HEK293T (cell line): ENCODE data around the gene NDUFV1.
"Not testable (repeated sequence)": the region's sequence is repeated elsewhere in the genome, so short reads cannot be mapped to it uniquely, and the experiment has no call there.

ENCODE experiments used
- CTCF ChIA-PET: fragments of 350-600 bp; formaldehyde crosslinking; extraction: SDS; loops from one replicate; lab custom pipeline; 2021; ENCODE audit warnings: antibody characterized with exemption, inconsistent platforms; lab: Yijun Ruan, JAX
- POLR2A ChIA-PET: fragments of 350-600 bp; formaldehyde crosslinking; extraction: SDS; loops from one replicate; lab custom pipeline; 2020; ENCODE audit warnings: antibody characterized with exemption, inconsistent platforms; lab: Yijun Ruan, JAX
- DNase-seq: peaks from one replicate; pipeline ENCODE4 v3.0.0; 2012; ENCODE audit warnings: mixed read lengths; ENCODE audit errors: extremely low spot score
- ARNT ChIP-seq: fragments of 450-650 bp; IDR thresholded peaks from 2 replicates; pipeline ENCODE4 v1.6.1; 2017; ENCODE audit warnings: mild to moderate bottlenecking
- BHLHE40 ChIP-seq: fragments of 450-650 bp; IDR thresholded peaks from 2 replicates; pipeline ENCODE4 v1.6.1; 2016; ENCODE audit warnings: mild to moderate bottlenecking, moderate library complexity, borderline replicate concordance
- CTBP1 ChIP-seq: fragments of 450-650 bp; IDR thresholded peaks from 2 replicates; pipeline ENCODE4 v1.6.1; 2016; ENCODE audit warnings: borderline replicate concordance
- ELF4 ChIP-seq: fragments of 450-650 bp; IDR thresholded peaks from 2 replicates; pipeline ENCODE4 v1.6.1; 2017; ENCODE audit warnings: antibody characterized with exemption
- FOXA1 ChIP-seq: fragments of 450-650 bp; IDR thresholded peaks from 2 replicates; pipeline ENCODE4 v1.6.1; 2016; ENCODE audit warnings: mild to moderate bottlenecking
- FOXK2 ChIP-seq: fragments of 450-650 bp; IDR thresholded peaks from 2 replicates; pipeline ENCODE4 v1.6.1; 2016; ENCODE audit warnings: mild to moderate bottlenecking
- FOXM1 ChIP-seq: fragments of 450-650 bp; IDR thresholded peaks from 2 replicates; pipeline ENCODE4 v1.6.1; 2017; ENCODE audit warnings: mild to moderate bottlenecking, borderline replicate concordance
- HDGF ChIP-seq: fragments of 450-650 bp; IDR thresholded peaks from 2 replicates; pipeline ENCODE4 v1.6.1; 2017; ENCODE audit warnings: antibody characterized with exemption, borderline replicate concordance
- L3MBTL2 ChIP-seq: fragments of 450-650 bp; conservative IDR thresholded peaks from 2 replicates; pipeline ENCODE4 v1.6.1; 2016; ENCODE audit warnings: mild to moderate bottlenecking
- LEF1 ChIP-seq: fragments of 450-650 bp; IDR thresholded peaks from 2 replicates; pipeline ENCODE4 v1.6.1; 2017; ENCODE audit warnings: mild to moderate bottlenecking, borderline replicate concordance
- NFRKB ChIP-seq: fragments of 450-650 bp; IDR thresholded peaks from 2 replicates; pipeline ENCODE4 v1.6.1; 2016; ENCODE audit warnings: mild to moderate bottlenecking, moderate library complexity
- SP1 ChIP-seq: fragments of 450-650 bp; IDR thresholded peaks from 2 replicates; pipeline ENCODE4 v1.6.1; 2017
- SUZ12 ChIP-seq: fragments of 450-650 bp; IDR thresholded peaks from 2 replicates; pipeline ENCODE4 v1.6.1; 2016; ENCODE audit warnings: mild to moderate bottlenecking
- TARDBP ChIP-seq: fragments of 450-650 bp; IDR thresholded peaks from 2 replicates; pipeline ENCODE4 v1.6.1; 2016
- ZNF384 ChIP-seq: fragments of 450-650 bp; IDR thresholded peaks from 2 replicates; pipeline ENCODE4 v1.6.1; 2016
- TF ChIP-seq, protein P1 (sequence below): fragments of 450-650 bp; IDR thresholded peaks from 2 replicates; pipeline ENCODE4 v1.6.1; 2016

NDUFV1 gene

DNA sequence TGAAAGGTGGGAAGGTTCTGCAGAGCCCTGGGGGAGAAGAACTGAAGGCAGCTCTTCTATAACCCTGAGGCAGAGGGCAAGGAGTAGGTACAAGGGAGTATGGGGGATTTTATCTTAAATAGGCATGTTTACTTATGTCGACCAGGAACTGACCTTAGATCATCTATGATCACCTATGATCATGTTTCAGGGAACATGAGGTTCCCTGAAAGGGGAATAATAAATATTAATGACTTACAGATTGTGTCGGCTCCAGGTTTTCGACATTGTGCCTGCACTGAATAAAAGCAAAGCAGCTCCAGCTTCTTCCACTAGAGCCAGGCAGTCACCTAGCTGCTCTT is 13.2 kb upstream of the NDUFV1 start:
- DNase-seq: no peak
- CTCF ChIA-PET: no interaction called here
- no peak for TF ChIP-seq ELF4
- no peak for TF ChIP-seq SP1
- no peak for TF ChIP-seq CTBP1
- TF ChIP-seq ZNF384: no peak
- TF ChIP-seq HDGF: no peak
- no peak for TF ChIP-seq LEF1
- TF ChIP-seq, protein P1, sequence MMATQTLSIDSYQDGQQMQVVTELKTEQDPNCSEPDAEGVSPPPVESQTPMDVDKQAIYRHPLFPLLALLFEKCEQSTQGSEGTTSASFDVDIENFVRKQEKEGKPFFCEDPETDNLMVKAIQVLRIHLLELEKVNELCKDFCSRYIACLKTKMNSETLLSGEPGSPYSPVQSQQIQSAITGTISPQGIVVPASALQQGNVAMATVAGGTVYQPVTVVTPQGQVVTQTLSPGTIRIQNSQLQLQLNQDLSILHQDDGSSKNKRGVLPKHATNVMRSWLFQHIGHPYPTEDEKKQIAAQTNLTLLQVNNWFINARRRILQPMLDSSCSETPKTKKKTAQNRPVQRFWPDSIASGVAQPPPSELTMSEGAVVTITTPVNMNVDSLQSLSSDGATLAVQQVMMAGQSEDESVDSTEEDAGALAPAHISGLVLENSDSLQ: no peak
- TF ChIP-seq FOXK2: no peak
- TF ChIP-seq TARDBP: no peak
- no peak for TF ChIP-seq FOXA1
- POLR2A ChIA-PET: interaction anchor here (1.5 kb wide), 1 partner anchor 10 kb away, joined by 14 read pairs; the partner anchor contains the start of gene GSTP1

DNA sequence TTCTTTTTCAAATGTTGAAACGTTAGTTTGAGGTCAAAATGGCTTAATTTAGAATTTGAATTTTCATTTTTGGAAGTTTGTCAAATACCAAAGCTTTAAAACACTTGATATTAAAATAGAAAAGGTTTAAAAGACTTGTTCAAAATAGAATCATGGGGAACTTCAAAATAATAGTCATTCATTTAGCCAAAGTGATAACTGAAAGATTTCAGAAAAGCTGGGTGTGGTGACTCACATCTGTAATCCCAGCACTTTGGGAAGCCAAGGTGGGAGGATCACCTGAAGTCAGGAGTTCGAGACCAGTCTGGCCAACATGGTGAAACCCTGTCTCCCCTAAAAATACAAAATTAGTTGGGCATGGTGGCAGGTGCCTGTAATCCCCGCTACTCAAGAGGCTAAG is 12.3 kb upstream of the NDUFV1 start:
- ChIA-PET POLR2A (no interaction called here), CTCF (no interaction called here)
- no peak for TF ChIP-seq FOXK2
- TF ChIP-seq NFRKB: no peak
- no peak for TF ChIP-seq TARDBP
- no peak for TF ChIP-seq LEF1
- no peak for TF ChIP-seq FOXA1
- TF ChIP-seq, protein P1: no peak
- no peak for TF ChIP-seq BHLHE40
- no peak for TF ChIP-seq FOXM1
- no peak for TF ChIP-seq ELF4
- TF ChIP-seq ZNF384: no peak
- no peak for TF ChIP-seq SP1
- TF ChIP-seq CTBP1: no peak
- TF ChIP-seq SUZ12: no peak
- TF ChIP-seq L3MBTL2: no peak
- TF ChIP-seq HDGF: no peak
- TF ChIP-seq ARNT: no peak
- no peak for DNase-seq

DNA sequence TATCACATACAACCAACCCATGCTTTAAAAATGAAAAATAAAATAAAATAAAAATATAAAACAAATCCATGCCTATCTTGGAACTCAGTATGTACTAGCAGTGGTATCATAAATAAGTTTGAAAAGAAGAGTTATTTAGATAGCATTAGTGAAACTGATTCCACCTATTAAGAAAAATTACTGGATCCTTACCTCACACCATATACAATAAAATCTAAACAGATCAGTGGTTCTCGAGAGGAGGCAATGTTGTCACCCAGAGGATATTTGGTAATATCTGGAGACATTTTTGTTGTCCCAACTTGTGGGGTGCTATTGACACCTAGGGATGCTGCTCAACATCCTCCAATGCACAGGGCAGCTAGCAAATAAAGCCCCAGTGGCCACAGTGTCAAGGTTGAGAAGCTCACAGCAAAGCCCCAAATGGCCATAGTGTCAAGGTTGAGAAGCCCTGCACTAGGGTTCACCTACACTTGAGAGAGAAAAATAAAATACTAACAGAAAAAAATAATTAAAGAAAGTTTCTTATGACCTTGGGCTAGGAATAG is 9.9 kb upstream of the NDUFV1 start:
- ChIA-PET CTCF (no interaction called here), POLR2A (no interaction called here)
- DNase-seq: no peak
- TF ChIP-seq ELF4: no peak
- TF ChIP-seq L3MBTL2: no peak
- no peak for TF ChIP-seq ZNF384
- TF ChIP-seq FOXA1: no peak
- TF ChIP-seq HDGF: no peak
- TF ChIP-seq, protein P1: no peak
- TF ChIP-seq SP1: no peak
- TF ChIP-seq SUZ12: no peak

DNA sequence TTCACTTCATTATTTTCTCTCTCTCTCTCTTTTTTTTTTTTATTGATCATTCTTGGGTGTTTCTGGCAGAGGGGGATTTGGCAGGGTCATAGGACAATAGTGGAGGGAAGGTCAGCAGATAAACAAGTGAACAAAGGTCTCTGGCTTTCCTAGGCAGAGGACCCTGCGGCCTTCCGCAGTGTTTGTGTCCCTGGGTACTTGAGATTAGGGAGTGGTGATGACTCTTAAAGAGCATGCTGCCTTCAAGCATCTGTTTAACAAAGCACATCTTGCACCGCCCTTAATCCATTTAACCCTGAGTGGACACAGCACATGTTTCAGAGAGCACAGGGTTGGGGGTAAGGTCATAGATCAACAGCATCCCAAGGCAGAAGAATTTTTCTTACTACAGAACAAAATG is 9.3 kb upstream of the NDUFV1 start:
- DNase-seq, POLR2A ChIA-PET, CTCF ChIA-PET: not testable (repeated sequence)

DNA sequence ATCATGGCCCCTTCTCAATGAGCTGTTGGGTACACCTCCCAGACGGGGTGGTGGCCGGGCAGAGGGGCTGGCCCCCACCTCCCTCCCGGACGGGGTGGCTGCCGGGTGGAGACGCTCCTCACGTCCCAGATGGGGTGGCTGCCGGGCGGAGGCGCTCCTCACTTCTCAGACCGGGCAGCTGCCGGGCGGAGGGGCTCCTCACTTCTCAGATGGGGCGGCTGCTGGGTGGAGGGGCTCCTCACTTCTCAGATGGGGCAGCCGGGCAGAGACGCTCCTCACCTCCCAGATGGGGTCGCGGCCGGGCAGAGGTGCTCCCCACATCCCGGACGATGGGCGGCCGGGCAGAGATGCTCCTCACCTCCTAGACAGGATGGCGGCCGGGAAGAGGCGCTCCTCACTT is 8.8 kb upstream of the NDUFV1 start:
- DNase-seq, POLR2A ChIA-PET, CTCF ChIA-PET: not testable (repeated sequence)

DNA sequence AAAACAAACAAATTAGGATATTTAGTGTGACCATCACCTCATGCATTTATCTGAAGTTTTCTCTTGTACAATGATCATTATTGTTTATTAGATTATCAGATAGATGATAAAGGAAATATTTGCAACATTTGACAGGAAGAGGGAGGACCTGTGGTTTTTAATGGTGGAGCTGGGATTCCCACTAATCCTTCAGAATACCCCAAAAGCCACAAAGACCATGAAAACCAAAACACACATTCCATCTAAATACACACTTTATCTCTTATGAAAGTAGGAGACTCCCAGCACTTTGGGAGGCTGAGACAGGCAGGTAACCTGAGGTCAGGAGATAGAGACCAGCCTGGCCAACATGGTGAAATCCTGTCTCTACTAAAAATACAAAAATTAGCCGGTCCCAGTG is 7.6 kb upstream of the NDUFV1 start:
- CTCF ChIA-PET: no interaction called here
- DNase-seq: no peak
- no peak for TF ChIP-seq CTBP1
- TF ChIP-seq FOXK2: no peak
- no peak for TF ChIP-seq TARDBP
- POLR2A ChIA-PET: no interaction called here

DNA sequence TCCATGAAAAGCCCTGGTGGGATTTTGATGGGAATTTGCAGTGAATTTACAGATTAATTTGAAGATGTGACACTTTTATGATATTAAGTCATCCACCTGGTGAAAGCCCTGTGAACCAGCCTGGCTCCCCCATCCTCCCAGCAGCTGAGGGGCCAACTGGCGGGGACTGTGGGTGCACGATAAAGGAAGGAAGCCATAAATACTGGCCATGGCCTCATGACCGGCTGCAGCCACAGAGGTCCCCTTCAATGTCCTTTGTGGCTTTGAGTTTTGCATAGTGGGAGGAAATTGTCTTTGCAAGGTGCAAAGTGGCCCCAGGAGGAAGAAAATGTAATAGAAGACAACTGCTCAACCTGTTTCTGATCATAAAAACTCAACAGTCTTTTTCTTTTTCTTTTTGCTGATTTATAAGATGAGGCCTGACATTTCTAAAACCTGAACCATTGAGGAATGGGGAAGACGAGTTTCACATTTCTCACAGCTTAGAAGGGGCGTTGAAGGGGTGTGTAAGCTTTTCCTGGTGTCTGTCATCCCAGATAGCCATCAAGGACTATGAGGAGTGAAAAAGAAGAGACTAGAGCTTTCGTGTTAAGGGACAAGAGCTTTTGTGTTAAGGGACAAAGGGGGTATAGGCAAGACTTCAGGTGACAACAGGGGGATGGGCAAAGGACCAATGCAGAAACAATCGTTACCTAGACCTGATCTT is 6.3 kb upstream of the NDUFV1 start:
- DNase-seq: no peak
- TF ChIP-seq BHLHE40 (no peak), L3MBTL2 (no peak), FOXM1 (no peak), LEF1 (no peak), NFRKB (no peak), SUZ12 (no peak), ELF4 (no peak), CTBP1 (no peak), SP1 (no peak), FOXK2 (no peak), ZNF384 (no peak), HDGF (no peak), ARNT (no peak), TARDBP (no peak), FOXA1 (no peak)
- TF ChIP-seq, protein P1: no peak
- CTCF ChIA-PET: no interaction called here
- POLR2A ChIA-PET: no interaction called here
